GM21576 (cell line): ENCODE data around the gene SPINK1.
"Not testable (repeated sequence)": the region's sequence is repeated elsewhere in the genome, so short reads cannot be mapped to it uniquely, and the experiment has no call there.

Experiments
- ATAC-seq: cut with Tn5 transposase; IDR thresholded peaks from one replicate; pipeline ENCODE4 v1.9.1; 2021; ENCODE audit warnings: mild to moderate bottlenecking, moderate library complexity; ENCODE audit not compliant: unreplicated experiment

Gene SPINK1

GRCh38 chr5:147831465-147831864 lies at the start of gene SPINK1:
Gene SPINK1 (minus strand): TSS chr5:147831671. CDS start chr5:147831577, 94 bp downstream.
- no peak for ATAC-seq

DNA sequence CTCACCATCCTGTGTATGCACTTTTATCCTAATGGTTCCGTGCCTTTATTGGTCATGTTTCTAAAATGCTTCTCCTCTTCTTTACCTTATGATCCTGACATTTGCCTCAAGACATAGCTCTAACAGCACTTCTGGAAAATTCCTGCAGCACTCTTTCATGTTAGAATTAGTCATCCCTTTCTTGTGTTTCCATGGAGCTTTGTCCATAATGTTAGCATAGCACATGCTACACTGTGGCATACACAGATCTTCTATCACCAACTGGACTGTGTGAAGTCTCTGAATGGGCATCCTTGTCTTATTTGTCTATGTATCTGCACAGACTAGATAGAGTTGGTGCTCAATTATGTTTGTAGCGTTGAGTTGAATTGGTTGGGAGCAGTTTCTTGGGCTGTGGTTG lies 49.0 kb upstream of the SPINK1 start:
- ATAC-seq = no peak

- ATAC-seq = no peak
Observed at GRCh38 chr5:147879784-147880183, 48.3 kb upstream of the SPINK1 start.

- ATAC-seq = no peak
Observed at GRCh38 chr5:147878066-147878759, 46.7 kb upstream of the SPINK1 start, which contains the start of gene SCGB3A2. Gene SCGB3A2 (plus strand): TSS chr5:147878711. CDS start chr5:147878804, 93 bp downstream.

GRCh38 chr5:147876626-147877025 lies 45.2 kb upstream of the SPINK1 start:
- ATAC-seq = no peak

GRCh38 chr5:147876141-147876540 lies 44.7 kb upstream of the SPINK1 start:
- no peak for ATAC-seq

DNA sequence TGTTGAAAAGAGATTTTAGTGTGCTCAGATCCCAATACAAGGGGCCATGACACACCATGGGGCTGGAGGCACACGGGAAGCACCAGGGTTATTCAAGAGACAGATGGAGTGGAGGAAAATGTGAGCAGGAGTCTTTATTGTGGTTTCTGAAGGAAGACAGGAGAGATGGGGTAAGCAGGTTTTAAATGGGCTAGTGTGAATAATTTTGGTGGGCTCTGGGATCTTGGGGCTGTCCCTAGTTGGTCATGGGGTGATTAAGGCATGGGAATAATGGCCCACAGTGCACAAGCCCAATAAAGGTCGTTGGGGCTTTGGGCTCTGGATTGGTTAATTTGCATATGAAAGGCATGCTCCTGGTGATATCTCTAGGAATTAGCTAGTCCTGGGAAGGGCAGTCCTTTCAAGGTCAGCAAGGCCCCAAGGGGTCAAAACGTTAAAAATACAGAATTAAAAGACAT lies 43.5 kb upstream of the SPINK1 start:
- no peak for ATAC-seq

DNA sequence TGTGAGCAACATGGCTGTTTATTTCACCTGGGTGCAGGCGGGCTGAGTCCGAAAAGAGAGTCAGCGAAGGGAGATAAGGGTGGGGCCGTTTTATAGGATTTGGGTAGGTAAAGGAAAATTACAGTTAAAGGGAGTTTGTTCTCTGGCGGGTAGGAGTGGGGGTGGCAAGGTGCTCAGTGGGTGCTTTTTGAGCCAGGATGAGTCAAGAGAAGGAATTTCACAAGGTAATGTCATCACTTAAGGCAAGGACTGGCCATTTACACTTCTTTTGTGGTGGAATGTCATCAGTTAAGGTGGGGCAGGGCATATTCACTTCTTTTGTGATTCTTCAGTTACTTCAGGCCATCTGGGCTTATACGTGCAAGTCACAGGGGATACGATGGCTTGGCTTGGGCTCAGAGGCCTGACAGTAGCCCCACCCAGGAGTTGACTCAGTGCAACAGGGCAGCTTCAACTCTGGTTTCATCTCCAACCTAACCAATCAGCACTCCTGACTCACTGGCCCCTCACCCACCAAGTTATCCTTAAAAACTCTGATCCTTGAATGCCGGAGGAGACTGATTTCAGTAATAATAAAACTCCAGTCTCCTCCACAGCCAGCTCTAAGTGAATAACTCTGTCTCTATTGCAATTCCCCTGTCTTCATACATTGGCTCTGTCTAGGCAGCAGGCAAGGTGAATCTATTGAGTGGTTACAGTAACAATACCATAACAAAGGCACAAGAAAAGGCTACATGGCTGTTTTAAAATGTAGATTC lies 42.8 kb upstream of the SPINK1 start:
- ATAC-seq = not testable (repeated sequence)

GRCh38 chr5:147872744-147873435 lies 41.4 kb upstream of the SPINK1 start:
- ATAC-seq = not testable (repeated sequence)

DNA sequence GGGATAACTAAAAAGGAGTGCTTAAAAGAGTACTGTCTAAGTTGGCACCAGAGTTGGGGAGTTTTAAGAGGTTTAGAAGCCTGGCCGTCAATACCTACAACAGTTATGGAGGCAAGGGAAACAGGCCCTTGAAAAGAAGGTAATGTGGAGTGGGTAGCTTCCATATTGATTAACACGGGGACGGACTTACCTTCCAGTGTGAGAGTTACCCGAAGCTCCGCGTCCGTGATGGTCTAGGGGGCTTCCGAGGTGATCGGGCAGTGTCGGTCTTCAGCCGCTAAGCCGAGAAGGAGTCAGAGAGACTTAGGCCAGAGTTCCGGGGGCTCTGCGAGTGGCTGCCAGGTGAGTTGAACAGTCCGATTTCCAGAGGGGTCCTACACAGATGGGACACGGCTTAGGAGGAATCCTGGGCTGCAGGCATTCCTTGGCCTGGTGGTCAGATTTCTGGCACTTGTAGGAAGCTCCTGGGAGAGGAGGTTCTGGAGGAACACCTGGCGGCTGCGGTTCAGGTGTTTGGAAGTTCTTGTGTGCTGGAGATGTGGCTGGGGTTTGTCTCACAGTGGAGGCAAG lies 40.6 kb upstream of the SPINK1 start:
- ATAC-seq = not testable (repeated sequence)

DNA sequence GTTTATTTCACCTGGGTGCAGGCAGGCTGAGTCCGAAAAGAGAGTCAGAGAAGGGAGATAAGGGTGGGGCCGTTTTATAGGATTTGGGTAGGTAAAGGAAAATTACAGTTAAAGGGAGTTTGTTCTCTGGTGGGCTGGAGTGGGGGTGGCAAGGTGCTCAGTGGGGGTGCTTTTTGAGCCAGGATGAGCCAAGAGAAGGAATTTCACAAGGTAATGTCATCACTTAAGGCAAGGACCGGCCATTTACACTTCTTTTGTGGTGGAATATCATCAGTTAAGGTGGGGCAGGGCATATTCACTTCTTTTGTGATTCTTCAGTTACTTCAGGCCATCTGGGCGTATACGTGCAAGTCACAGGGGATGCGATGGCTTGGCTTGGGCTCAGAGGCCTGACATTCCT lies 38.4 kb upstream of the SPINK1 start:
- not testable (repeated sequence) for ATAC-seq

DNA sequence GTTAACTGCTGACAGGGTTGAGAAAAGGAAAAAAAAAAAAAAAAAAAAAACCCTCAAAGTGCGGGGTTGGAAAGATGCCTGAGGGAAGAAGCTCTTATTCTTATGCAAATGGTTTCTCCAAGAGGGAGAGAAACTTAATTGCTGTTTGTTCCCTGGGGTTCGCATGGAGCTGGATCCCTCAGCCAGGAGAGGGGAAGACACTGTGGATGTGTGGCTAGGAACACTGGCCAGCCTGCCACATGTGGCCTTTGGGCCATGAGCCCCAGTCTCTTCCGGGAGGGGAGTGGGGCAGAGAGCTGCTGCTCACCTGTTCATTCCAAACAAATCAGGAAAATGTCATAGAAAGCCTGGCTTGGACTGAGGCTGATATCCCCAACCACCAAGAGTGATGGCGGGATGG lies 37.6 kb upstream of the SPINK1 start:
- ATAC-seq = no peak

DNA sequence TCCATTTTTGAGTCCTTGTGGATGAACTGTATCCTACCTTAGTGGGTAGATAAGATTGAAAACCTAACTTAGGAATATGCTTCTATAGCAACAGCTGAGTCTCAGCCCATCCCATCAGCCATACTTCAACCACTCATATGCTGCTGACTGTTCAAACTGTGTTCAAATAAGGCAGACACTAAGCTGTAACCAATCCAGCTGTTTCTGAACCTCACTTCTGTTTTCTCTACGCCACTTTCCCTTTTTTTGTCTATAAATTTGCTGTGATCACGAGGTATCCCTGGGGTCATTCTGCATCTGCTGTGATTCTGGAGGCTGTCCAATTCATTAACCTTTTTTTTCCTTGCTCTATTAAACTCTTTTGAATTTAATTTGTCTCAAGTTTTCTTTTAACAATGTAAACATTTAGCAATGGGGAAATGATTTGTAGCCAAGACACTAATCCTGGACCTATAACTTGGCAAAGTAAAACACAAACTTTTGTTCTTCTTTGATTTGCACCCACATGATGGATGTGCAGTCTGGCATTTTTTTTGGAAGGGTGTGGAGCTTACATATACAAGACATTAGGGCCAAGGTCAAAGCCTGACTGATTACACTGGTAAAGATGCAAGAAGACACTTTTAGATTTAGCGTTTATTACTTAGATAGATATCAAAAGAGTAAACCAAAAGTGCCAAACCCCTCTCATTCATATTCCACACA lies 32.1 kb upstream of the SPINK1 start:
- no peak for ATAC-seq

DNA sequence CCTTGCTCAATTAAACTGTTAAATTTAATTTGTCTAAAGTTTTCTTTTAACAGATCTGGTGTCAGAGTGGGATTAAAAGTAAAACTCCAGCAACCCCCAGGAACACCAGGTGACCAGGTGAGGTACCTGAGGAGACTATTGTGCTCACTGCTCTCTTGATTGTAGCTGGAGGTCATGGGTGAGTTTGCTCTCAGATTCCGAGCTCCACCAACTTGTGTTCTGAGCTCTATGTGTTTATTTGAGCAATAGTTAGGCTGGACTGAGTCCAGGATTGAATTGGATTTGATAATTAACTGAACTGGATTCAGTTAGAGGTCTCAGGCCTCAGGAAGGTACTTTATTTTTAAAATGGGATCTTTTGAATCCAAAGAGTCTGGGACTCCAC lies 29.2 kb upstream of the SPINK1 start:
- no peak for ATAC-seq

GRCh38 chr5:147859962-147860640 lies 28.6 kb upstream of the SPINK1 start:
- no peak for ATAC-seq

DNA sequence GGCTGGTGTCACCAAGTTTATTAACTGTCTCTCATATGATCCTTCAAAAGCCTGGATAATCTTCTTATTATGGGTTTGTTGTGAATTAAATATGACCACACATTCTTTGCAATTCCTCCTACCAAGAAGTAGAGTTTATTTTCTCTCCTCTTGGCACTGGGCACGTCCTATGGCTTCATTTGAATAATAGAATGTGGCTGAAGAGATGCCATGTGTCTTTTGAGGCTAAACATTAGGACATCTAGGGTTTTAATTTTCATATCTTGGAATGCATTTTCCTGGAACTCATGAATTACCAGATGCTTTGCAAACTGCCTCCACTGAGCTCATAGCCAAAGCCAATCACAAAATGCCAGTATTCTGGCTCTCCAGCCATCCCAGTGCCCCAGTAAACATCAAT lies 27.1 kb upstream of the SPINK1 start:
- no peak for ATAC-seq

GRCh38 chr5:147857302-147858129 lies 26.0 kb upstream of the SPINK1 start:
- ATAC-seq = peak; percentile 76

- no peak for ATAC-seq
Observed at GRCh38 chr5:147856801-147857200, 25.3 kb upstream of the SPINK1 start.

GRCh38 chr5:147855774-147856069 lies 24.3 kb upstream of the SPINK1 start:
- ATAC-seq = no peak
